Activated T-helper 1 cell treated with Interleukin-2 at 50 U/mL for 16 hours (primary cell): ENCODE data around the gene SF1.
A peak's percentile ranks its signal among the peaks of the same experiment; 100 is the strongest.

ENCODE experiments used
- DNase-seq: peaks from one replicate; pipeline ENCODE4 v3.0.0-alpha.2; 2020; ENCODE audit warnings: low read depth

SF1 gene

GRCh38 chr11:64759722-64760719 lies 18.3 kb downstream of the SF1 start, which contains the start of gene PYGM:
TSS of gene PYGM (minus strand) at chr11:64759974. CDS start at chr11:64759898, 76 bp downstream.
- no peak for DNase-seq

DNA sequence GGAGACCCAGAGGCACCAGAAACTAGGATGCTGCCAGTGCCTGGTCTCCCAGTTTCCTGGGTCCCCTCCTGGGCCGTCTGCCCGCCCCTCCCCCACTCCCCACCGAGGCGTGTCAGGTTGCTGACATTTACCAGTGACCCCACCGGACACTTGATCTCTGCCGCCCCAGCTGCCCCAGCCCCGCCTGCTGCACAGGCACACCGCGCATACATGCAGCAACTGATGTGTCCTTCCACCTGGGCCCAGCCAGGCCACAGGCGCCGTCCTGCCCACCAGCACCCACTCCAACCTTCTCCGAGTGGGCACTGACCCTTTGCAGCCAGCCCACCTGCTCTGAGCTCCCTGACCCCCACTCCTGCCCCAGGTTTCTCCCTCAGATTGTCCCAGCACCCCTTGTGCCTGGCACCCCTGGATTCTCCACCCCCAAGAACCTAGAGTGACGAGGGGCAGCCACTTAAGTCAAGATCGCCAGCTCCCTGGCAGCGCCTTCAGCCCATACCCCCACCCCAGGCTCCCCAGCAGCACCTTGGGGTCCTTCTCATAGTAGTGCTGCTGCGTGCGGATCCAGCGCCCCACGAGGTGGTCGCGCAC lies 19.1 kb downstream of the SF1 start:
- DNase-seq, result no peak

- no peak for DNase-seq
Observed at GRCh38 chr11:64758330-64759079, 19.8 kb downstream of the SF1 start.

DNA sequence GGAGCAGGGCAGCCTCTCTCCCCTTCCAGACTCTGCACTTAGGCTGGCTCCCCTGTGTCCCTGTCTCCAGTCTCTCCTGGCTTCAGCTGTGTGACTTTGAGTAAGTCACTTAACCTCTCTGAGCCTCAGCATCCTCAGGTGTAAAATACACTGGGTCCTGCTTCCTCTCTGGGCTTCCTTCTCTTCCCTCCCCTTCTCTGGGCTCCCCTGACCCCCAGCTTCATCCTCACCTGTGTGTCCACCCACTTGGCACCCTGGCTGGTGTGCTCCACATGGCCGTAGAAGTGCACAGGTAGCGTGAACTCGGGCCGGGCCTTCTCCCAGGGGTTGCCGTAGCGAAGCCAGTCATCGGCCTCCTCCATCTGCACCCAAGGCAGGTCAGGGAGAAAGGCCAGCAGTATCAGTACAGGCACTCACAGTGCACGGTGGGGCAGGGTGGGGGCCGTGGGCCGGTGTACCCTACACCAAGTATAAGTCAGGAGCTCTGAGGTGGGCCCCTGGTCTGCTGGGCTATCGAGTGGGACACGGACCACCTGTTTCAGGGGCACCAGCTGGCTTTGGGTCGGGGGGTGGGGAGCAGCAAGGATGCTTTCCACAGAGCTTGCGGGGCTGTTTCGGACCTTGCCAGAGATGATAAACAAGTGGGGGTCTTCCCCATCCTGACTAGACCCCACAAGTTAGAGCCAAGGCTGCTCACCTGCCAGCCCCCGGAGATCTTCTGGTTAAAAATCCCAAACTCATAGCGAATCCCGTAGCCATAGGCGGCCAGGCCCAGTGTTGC lies 20.6 kb downstream of the SF1 start:
- DNase-seq, result no peak

- no peak for DNase-seq
Observed at GRCh38 chr11:64755681-64756361, 22.5 kb downstream of the SF1 start.

DNA sequence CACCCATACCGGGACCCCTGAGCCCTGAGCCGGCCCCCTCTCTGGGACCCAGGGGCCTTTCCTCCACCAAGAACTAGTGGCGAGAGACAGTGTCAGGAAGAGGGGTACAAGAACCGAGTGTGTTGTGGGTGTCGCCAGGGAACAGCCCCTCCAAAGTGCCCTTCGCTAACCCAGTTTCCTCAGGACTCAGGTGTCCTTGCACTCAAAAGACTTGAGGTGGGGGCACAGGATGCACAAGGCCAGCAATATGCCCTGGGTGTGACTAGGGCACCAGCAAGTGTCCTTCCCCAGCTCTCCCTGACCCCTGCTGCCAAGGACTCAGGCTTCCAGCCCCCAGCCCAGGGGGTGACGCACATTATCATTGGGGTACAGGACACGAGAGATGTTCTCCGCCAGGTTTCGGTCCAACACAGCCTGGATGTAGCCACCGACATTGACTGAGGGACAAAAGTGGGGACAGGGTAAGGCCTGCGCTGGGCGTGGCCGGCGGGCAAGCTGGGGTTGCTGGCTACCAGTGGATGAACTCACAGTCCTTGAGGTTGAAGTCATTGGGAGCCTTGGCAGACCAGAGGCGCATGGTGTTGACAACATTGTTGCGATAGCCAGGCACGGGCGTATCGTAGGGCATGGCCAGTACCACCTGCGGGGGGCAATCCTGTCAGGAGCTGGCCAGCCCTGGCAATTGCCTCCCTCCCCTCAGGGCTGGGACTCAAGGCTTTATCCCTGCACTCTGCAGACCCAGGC lies 23.3 kb downstream of the SF1 start:
- no peak for DNase-seq

DNA sequence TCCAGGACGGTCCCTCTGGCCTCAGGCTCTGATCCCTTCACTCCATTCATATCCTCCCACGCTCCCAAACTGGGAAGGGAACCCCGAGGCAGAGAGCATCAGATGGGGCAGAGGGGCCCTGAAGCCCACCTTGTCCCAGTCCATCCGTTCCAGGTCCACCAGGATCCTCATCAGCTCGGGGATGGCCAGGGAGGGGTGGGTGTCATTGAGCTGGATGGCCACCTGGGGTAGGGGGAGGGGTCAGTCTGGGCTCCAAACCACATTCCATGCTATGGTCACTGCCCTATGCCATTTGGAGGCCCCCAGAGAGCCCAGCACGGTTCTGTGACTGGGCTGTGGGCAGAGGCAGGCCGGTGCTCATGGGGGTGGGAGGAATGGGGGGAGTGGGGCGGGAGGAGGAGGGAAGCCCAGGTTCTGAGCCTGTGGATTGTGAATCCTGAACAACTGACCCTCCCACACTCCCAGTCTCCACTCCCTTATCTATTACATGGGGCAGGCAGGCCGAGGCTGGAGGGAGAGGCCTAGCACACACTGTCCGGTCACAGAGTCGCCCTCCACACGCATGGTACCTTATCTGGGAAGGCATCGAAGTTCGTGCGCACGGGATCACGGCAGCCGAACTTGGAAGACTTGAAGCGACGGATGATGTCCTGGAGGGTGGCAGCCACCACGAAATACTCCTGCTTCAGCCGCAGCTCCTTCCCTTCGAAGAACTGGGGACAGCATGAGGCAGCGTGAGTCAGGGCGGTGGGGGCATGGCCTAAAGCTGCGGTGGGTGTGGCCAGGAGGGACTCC lies 24.0 kb downstream of the SF1 start:
- DNase-seq, result no peak

DNA sequence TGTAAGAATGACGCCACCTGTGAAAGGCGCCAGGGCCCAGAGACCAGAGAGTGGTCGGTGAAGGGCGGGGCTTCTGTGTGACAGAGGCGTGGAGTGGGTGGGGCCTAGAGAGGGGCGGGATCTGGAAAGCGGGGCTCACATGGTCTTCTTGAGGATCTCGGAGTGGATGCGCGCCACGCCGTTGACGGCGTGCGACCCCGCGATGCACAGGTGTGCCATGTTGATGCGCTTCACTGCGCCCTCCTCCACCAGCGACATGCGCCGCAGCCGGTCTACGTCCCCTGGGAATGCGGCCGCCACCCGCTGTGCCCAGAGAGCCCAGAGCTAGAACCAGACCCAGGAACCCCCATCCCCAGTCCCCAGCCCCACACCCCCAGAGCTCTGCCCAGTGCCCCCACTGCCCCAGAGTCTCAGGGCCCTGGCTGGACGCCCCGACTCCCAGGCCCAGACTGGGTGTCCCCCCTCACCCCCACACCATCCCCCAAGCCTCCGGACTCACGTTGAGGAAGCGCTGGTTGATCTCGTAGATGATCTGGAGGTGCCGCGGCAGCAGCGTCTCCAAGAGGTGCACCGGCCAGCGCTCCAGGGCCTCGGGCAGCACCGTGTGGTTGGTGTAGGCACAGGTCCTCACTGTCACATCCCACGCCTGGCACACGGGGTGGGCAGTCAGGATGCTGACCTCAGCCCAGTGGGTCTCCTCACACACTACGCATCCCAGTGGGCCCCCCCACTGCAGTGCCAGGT lies 24.8 kb downstream of the SF1 start:
- no peak for DNase-seq

DNA sequence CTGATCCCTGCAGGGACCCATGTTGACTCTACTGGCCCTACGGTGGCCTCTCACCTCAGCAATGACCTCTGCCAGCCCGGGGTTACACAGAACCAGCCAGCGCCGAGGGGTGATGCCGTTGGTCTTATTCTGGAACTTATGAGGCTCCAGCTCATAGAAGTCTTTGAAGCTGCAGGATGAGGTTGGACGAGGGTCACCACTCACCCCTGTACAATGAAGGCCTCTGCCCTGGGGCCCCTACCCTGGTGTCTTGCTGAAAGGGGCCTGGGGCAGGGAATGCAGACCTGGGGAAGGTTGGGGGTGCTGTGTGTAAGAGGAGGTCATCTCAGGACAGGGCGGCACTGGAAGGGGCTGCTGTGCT lies 25.3 kb downstream of the SF1 start:
- DNase-seq, result no peak

DNA sequence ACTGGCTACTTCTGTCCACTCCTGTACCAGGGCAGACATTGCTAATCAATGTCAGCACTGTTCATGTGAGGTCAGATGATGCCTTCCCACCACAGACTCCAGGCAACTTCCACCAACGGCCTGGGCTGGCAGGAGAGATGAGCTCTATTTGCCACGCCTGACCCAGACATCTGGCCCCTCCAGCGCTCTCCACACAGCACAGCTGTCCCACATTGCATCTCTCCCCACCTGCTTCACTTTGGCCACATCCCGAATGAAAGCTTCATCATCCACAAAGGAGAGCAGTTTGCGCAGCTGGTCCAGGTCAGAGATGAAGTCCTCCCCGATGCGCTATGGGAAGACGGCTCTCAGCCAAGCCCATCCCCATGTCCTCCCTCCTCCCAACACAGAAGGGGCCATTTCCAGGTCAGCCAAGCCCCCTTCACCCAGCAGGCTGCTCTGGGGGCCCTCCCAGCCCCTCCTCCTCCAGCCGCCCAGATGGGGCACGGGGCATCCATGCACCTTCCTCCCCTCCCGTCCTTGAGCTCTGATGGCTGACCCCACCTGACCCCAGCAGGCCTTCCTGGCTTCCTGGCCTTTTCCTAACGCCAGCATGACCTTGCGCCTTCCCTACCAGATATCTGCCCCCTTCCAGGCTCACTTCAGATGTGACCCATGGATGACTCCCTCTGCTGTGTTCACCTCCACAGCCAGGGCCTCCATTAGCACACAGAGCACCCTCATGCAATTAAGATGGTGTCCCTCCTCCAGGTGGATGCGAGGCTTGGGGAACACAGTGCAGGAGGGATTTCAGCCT lies 26.0 kb downstream of the SF1 start:
- DNase-seq, result no peak

DNA sequence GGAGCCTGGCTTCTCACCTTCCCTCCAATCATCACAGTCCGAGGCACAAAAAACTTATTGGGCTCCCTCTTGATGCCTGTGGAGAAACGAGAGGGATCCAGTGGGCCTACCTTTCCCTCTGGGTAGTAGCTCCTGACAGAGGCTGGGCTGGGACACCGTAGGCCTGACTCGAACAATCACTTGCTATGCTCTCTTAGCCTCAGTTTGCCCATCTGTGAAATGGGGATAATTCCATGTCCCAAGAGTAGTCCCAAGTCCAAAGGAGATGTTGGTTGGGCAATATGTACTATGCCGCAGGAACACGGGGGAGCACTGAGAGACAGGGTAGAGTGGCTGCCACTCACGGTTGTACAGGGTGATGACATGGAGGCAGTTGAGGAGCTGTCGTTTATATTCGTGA lies 26.8 kb downstream of the SF1 start:
- no peak for DNase-seq

DNA sequence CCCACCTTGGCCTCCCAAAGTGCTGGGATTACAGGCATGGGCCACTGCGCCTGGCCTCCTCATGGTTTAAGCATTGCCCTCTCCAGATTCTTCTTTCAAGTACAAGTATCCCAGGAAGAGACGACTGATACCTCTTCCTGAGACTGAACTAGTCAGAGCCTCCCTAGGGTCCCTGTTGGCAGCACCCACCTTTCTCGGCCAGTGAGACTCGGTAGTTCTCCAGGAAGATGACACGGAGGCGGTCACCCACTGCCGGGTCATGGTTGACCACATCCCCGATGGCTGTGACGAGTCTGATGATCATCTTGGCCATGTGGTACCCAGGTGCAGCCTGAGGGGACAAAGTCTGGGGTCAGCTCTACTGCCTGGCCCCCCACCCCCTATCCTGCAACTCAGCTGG lies 27.2 kb downstream of the SF1 start:
- DNase-seq, result no peak

GRCh38 chr11:64750361-64751054 lies 27.8 kb downstream of the SF1 start:
- no peak for DNase-seq

- DNase-seq, result no peak
Observed at GRCh38 chr11:64747961-64748665, 30.2 kb downstream of the SF1 start.

DNA sequence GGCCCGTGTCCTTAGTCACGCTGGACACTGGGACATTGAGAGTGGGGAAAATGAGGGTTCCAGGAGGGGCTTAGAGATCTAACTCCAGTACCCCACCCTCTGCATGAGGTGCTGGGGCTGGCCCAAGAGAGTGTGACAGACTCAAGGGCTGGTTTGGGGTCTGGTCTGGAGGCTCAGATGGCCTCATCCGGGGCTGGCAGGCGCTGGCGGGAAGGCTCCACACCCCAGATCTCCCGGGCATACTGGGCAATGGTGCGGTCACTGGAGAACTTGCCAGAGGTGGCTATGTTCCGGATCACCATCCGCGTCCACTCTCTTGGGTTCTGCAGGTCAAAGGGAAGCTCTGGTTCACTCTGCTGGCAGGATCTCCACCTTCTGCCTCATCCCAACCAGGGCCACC lies 31.9 kb downstream of the SF1 start:
- no peak for DNase-seq

GRCh38 chr11:64745521-64746328 lies 32.6 kb downstream of the SF1 start:
- DNase-seq, result peak; percentile 73
